IPS-20b (cell line): ENCODE data around the gene BGN.

ENCODE experiments used
- H3K27ac ChIP-seq: one replicate; pipeline ENCODE4 v1.5.1; 2013; ENCODE audit warnings: low read length
- H3K27me3 ChIP-seq: 2 replicates; pipeline ENCODE4 v1.6.1; 2013; ENCODE audit warnings: mild to moderate bottlenecking, low read length, inconsistent platforms; ENCODE audit not compliant: insufficient read depth
- H3K36me3 ChIP-seq: 2 replicates; pipeline ENCODE4 v1.6.1; 2013; ENCODE audit warnings: low read depth, mild to moderate bottlenecking, inconsistent platforms, low read length, moderate library complexity; ENCODE audit not compliant: insufficient read depth
- H3K4me1 ChIP-seq: 2 replicates; pipeline ENCODE4 v1.6.1; 2013; ENCODE audit warnings: mild to moderate bottlenecking, control low read depth, inconsistent platforms, low read length, moderate library complexity; ENCODE audit not compliant: insufficient read depth
- H3K4me3 ChIP-seq: 2 replicates; pipeline ENCODE4 v1.5.1; 2013; ENCODE audit warnings: mild to moderate bottlenecking, low read length, inconsistent platforms
- H3K9ac ChIP-seq: 2 replicates; pipeline ENCODE4 v1.6.1; 2013; ENCODE audit warnings: low read depth, mild to moderate bottlenecking, inconsistent platforms, low read length, moderate library complexity
- H3K9me3 ChIP-seq: 2 replicates; pipeline ENCODE4 v1.6.1; 2013; ENCODE audit warnings: mild to moderate bottlenecking, low read depth, low read length, inconsistent platforms; ENCODE audit not compliant: insufficient read depth

BGN gene

GRCh38 chrX:153500676-153501280 lies 6.0 kb downstream of the BGN start:
- Histone ChIP-seq H3K36me3 (no peaks in the 10 kb centered on the region), H3K9ac (no peak overlapping the region), H3K4me3 (no peak overlapping the region), H3K4me1 (no peaks in the 10 kb centered on the region), H3K27ac (no peak overlapping the region), H3K27me3 (no peaks in the 10 kb centered on the region), H3K9me3 (no peaks in the 10 kb centered on the region)

GRCh38 chrX:153501530-153501929 lies 6.8 kb downstream of the BGN start:
- no peaks in the 10 kb centered on the region for H3K27me3 ChIP-seq

GRCh38 chrX:153502131-153502530 lies 7.4 kb downstream of the BGN start:
- H3K27ac ChIP-seq: no peak overlapping the region
- no peak overlapping the region for H3K4me3 ChIP-seq
- no peaks in the 10 kb centered on the region for H3K4me1 ChIP-seq
- no peaks in the 10 kb centered on the region for H3K9me3 ChIP-seq
- no peaks in the 10 kb centered on the region for H3K27me3 ChIP-seq
- H3K36me3 ChIP-seq: no peaks in the 10 kb centered on the region
- no peak overlapping the region for H3K9ac ChIP-seq

More at GRCh38 chrX:153501530-153501929, 6.8 kb downstream of the BGN start:
- no peak overlapping the region for H3K9ac ChIP-seq
- H3K4me3 ChIP-seq: no peak overlapping the region
- H3K4me1 ChIP-seq: no peaks in the 10 kb centered on the region
- no peaks in the 10 kb centered on the region for H3K9me3 ChIP-seq
- H3K27ac ChIP-seq: no peak overlapping the region
- no peaks in the 10 kb centered on the region for H3K36me3 ChIP-seq

GRCh38 chrX:153502796-153503195 lies 8.0 kb downstream of the BGN start:
- Histone ChIP-seq H3K27ac (no peak overlapping the region), H3K9ac (no peak overlapping the region), H3K4me3 (no peak overlapping the region), H3K27me3 (no peaks in the 10 kb centered on the region), H3K4me1 (no peaks in the 10 kb centered on the region), H3K36me3 (no peaks in the 10 kb centered on the region), H3K9me3 (no peaks in the 10 kb centered on the region)

GRCh38 chrX:153504445-153505016 lies 9.8 kb downstream of the BGN start:
- no peak overlapping the region for H3K27ac ChIP-seq
- no peaks in the 10 kb centered on the region for H3K36me3 ChIP-seq
- H3K9ac ChIP-seq: no peak overlapping the region
- no peaks in the 10 kb centered on the region for H3K4me1 ChIP-seq
- H3K4me3 ChIP-seq: no peak overlapping the region
- H3K9me3 ChIP-seq: no peaks in the 10 kb centered on the region
- H3K27me3 ChIP-seq: no peaks in the 10 kb centered on the region

GRCh38 chrX:153505361-153505760 lies 10.6 kb downstream of the BGN start:
- no peaks in the 10 kb centered on the region for H3K27me3 ChIP-seq
- no peak overlapping the region for H3K4me3 ChIP-seq
- no peak overlapping the region for H3K27ac ChIP-seq
- H3K9ac ChIP-seq: no peak overlapping the region
- no peaks in the 10 kb centered on the region for H3K9me3 ChIP-seq
- no peaks in the 10 kb centered on the region for H3K4me1 ChIP-seq
- no peaks in the 10 kb centered on the region for H3K36me3 ChIP-seq

GRCh38 chrX:153507484-153508178 lies 12.9 kb downstream of the BGN start:
- no peaks in the 10 kb centered on the region for H3K36me3 ChIP-seq
- no peak overlapping the region for H3K27ac ChIP-seq
- no peaks in the 10 kb centered on the region for H3K9me3 ChIP-seq
- H3K4me1 ChIP-seq: no peaks in the 10 kb centered on the region
- no peak overlapping the region for H3K9ac ChIP-seq
- no peaks in the 10 kb centered on the region for H3K27me3 ChIP-seq
- H3K4me3 ChIP-seq: no peak overlapping the region

GRCh38 chrX:153509592-153509991 lies 14.8 kb downstream of the BGN start:
- no peaks in the 10 kb centered on the region for H3K9me3 ChIP-seq
- no peak overlapping the region for H3K9ac ChIP-seq
- no peaks in the 10 kb centered on the region for H3K4me1 ChIP-seq
- no peaks in the 10 kb centered on the region for H3K27me3 ChIP-seq
- H3K4me3 ChIP-seq: no peak overlapping the region
- no peaks in the 10 kb centered on the region for H3K36me3 ChIP-seq
- no peak overlapping the region for H3K27ac ChIP-seq

GRCh38 chrX:153510383-153510782 lies 15.6 kb downstream of the BGN start:
- no peaks in the 10 kb centered on the region for H3K36me3 ChIP-seq
- peaks cover under 1% of the 10 kb centered on the region; the same call in 1 of the 2 replicates for H3K27me3 ChIP-seq
- H3K9me3 ChIP-seq: no peaks in the 10 kb centered on the region
- H3K27ac ChIP-seq: no peak overlapping the region
- no peak overlapping the region for H3K4me3 ChIP-seq
- no peaks in the 10 kb centered on the region for H3K4me1 ChIP-seq
- no peak overlapping the region for H3K9ac ChIP-seq

- H3K9ac ChIP-seq: no peak overlapping the region
- H3K27ac ChIP-seq: no peak overlapping the region
- no peaks in the 10 kb centered on the region for H3K36me3 ChIP-seq
- no peaks in the 10 kb centered on the region for H3K4me1 ChIP-seq
- H3K9me3 ChIP-seq: no peaks in the 10 kb centered on the region
- H3K27me3 ChIP-seq: peaks cover 16% of the 10 kb centered on the region
- H3K4me3 ChIP-seq: no peak overlapping the region
These were observed 17.2 kb downstream of the BGN start for GRCh38 chrX:153511784-153512500.

GRCh38 chrX:153512501-153512893 lies 17.7 kb downstream of the BGN start:
- Histone ChIP-seq H3K4me3 (no peak overlapping the region), H3K9ac (no peak overlapping the region), H3K27ac (no peak overlapping the region), H3K36me3 (no peaks in the 10 kb centered on the region), H3K4me1 (no peaks in the 10 kb centered on the region), H3K9me3 (no peaks in the 10 kb centered on the region), H3K27me3 (peaks cover 21% of the 10 kb centered on the region)
